ENCODE data around the gene SGIP1.
"Not testable (repeated sequence)": the region's sequence is repeated elsewhere in the genome, so short reads cannot be mapped to it uniquely, and the experiment has no call there.

GRCh38 chr1:66592106-66592507 is 58.2 kb downstream of the SGIP1 start:
- TF ChIP-seq POLR2A, CTCF, EP300, POLR2AphosphoS5 (IDR thresholded peaks at IDR 0.05): not testable (repeated sequence)
